IMR-90 (cell line): ENCODE measurements around the gene CTBP2. TPM values are rescaled to one million over a fixed set of nuclear protein-coding genes. Genes with fewer than 3 reads are reported as not detected.

Source experiments
- ATAC-seq: fragments of 200-7000 bp; cut with Tn5 transposase; 2 replicates; pipeline ENCODE4 v1.9.1; 2020; ENCODE audit warnings: low read depth, mild to moderate bottlenecking, moderate library complexity
- BruUV-seq: library from RNA; stranded (reverse); fragments of 400-500 nt; replicated peaks from 2 replicates; lab custom pipeline; 2021; lab: Mats Ljungman, UMichigan
- CTCF ChIA-PET: fragments of 300-600 bp; formaldehyde crosslinking; extraction: SDS; loops from one replicate; lab custom pipeline; 2021; ENCODE audit warnings: antibody characterized with exemption; lab: Yijun Ruan, JAX
- POLR2A ChIA-PET: fragments of 300-600 bp; sonication (Branson Sonifier 250); formaldehyde crosslinking; loops from one replicate; lab custom pipeline; 2022; ENCODE audit warnings: antibody characterized with exemption; ENCODE audit not compliant: unreplicated experiment; lab: Charles Lee
- DNase-seq: peaks from one replicate; pipeline ENCODE4 v3.0.0; 2013
- H2AFZ ChIP-seq: replicated peaks from 2 replicates; pipeline ENCODE3; 2013; ENCODE audit warnings: low read length, mild to moderate bottlenecking; ENCODE audit not compliant: poor library complexity
- H2AK5ac ChIP-seq: 2 replicates; pipeline ENCODE4 v1.6.1; 2013; ENCODE audit warnings: low read depth, low read length, inconsistent platforms
- H2AK9ac ChIP-seq: replicated peaks from 2 replicates; pipeline ENCODE3; 2013; ENCODE audit warnings: mild to moderate bottlenecking, low read depth, low read length, moderate library complexity; ENCODE audit not compliant: poor library complexity
- H2BK120ac ChIP-seq: 2 replicates; pipeline ENCODE4 v1.6.1; 2013; ENCODE audit warnings: low read depth, low read length, inconsistent platforms
- H2BK15ac ChIP-seq: 3 replicates; pipeline ENCODE4 v1.6.1; 2013; ENCODE audit warnings: low read depth, low read length, inconsistent platforms
- H2BK20ac ChIP-seq: 2 replicates; pipeline ENCODE4 v1.6.1; 2013; ENCODE audit warnings: low read depth, mild to moderate bottlenecking, inconsistent platforms, low read length, moderate library complexity
- H2BK5ac ChIP-seq: 2 replicates; pipeline ENCODE4 v1.6.1; 2013; ENCODE audit warnings: mild to moderate bottlenecking, low read depth, low read length, inconsistent platforms; ENCODE audit not compliant: poor library complexity, severe bottlenecking
- H3K14ac ChIP-seq: replicated peaks from 2 replicates; pipeline ENCODE4 v1.6.1; 2013; ENCODE audit warnings: low read depth, low read length, inconsistent platforms
- H3K18ac ChIP-seq: 2 replicates; pipeline ENCODE4 v1.6.1; 2013; ENCODE audit warnings: low read depth, low read length, control low read depth
- H3K23ac ChIP-seq: 2 replicates; pipeline ENCODE4 v1.6.1; 2013; ENCODE audit warnings: low read depth, low read length, inconsistent platforms
- H3K27ac ChIP-seq: 2 replicates; pipeline ENCODE4 v1.5.1; 2013; ENCODE audit warnings: mild to moderate bottlenecking, control low read depth, low read length; ENCODE audit not compliant: insufficient read depth
- H3K27me3 ChIP-seq: 2 replicates; pipeline ENCODE4 v1.6.1; 2013; ENCODE audit warnings: low read length; ENCODE audit not compliant: control insufficient read depth, insufficient read depth
- H3K36me3 ChIP-seq: 2 replicates; pipeline ENCODE4 v1.6.1; 2013; ENCODE audit warnings: low read length, mixed read lengths; ENCODE audit not compliant: control insufficient read depth, insufficient read depth
- H3K4ac ChIP-seq: 2 replicates; pipeline ENCODE4 v1.6.1; 2013; ENCODE audit warnings: low read depth, low read length, inconsistent platforms
- H3K4me1 ChIP-seq: 2 replicates; pipeline ENCODE4 v1.6.1; 2013; ENCODE audit warnings: low read length, mixed read lengths; ENCODE audit not compliant: control insufficient read depth, insufficient read depth
- H3K4me2 ChIP-seq: 2 replicates; pipeline ENCODE4 v1.6.1; 2013; ENCODE audit warnings: low read depth, mild to moderate bottlenecking, control low read depth, low read length, moderate library complexity
- H3K4me3 ChIP-seq: 2 replicates; pipeline ENCODE4 v1.5.1; 2013; ENCODE audit warnings: low read depth, mild to moderate bottlenecking, control low read depth, low read length, moderate library complexity; ENCODE audit not compliant: insufficient read depth
- H3K56ac ChIP-seq: 2 replicates; pipeline ENCODE4 v1.6.1; 2013; ENCODE audit warnings: low read length, inconsistent platforms; ENCODE audit not compliant: insufficient read depth; ENCODE audit errors: extremely low read depth
- H3K79me1 ChIP-seq, 2 experiments: 2 replicates each; pipeline ENCODE4 v1.6.1; 2013; ENCODE audit warnings: low read length in 2 of 2, inconsistent platforms in 1 of 2, low read depth in 1 of 2
- H3K9ac ChIP-seq: 2 replicates; pipeline ENCODE4 v1.6.1; 2013; ENCODE audit warnings: low read depth, low read length, control low read depth
- H3K9me1 ChIP-seq: 2 replicates; pipeline ENCODE4 v1.6.1; 2013; ENCODE audit warnings: low read length, inconsistent platforms; ENCODE audit not compliant: insufficient read depth
- H3K9me3 ChIP-seq: 2 replicates; pipeline ENCODE4 v1.6.1; 2013; ENCODE audit warnings: low read length; ENCODE audit not compliant: control insufficient read depth, insufficient read depth
- H4K20me1 ChIP-seq: 2 replicates; pipeline ENCODE4 v1.6.1; 2013; ENCODE audit warnings: low read length, inconsistent platforms; ENCODE audit not compliant: insufficient read depth
- H4K5ac ChIP-seq: 2 replicates; pipeline ENCODE4 v1.6.1; 2013; ENCODE audit warnings: mild to moderate bottlenecking, low read depth, low read length, control low read depth
- H4K8ac ChIP-seq, 2 experiments: 2 replicates each; pipeline ENCODE4 v1.6.1; 2013; ENCODE audit warnings: low read depth in 2 of 2, low read length in 2 of 2, control low read depth in 1 of 2, inconsistent platforms in 1 of 2
- H4K91ac ChIP-seq: 2 replicates; pipeline ENCODE4 v1.6.1; 2013; ENCODE audit warnings: low read depth, low read length, inconsistent platforms; ENCODE audit not compliant: insufficient read depth
- MAZ ChIP-seq: IDR thresholded peaks from 2 replicates; pipeline ENCODE4 v1.6.1; 2012; ENCODE audit warnings: low read depth, mild to moderate bottlenecking, low read length, improper control_type of control experiment, moderate library complexity, borderline replicate concordance
- RFX5 ChIP-seq: IDR thresholded peaks from 2 replicates; pipeline ENCODE4 v1.8.0; 2012; ENCODE audit warnings: low read depth, mild to moderate bottlenecking, low read length, moderate library complexity
- SMC3 ChIP-seq: fragments of 150-350 bp; IDR thresholded peaks from 2 replicates; pipeline ENCODE4 v1.6.1; 2016; ENCODE audit warnings: low read depth, mild to moderate bottlenecking, antibody characterized with exemption, low read length, moderate library complexity
- WGBS, 2 experiments: methylation state at CpG; one replicate each; pipeline versions ENCODE4 v1.1.5 to v1.1.7; 2013; ENCODE audit warnings: missing lambda C conversion rate in 2 of 2; ENCODE audit not compliant: insufficient read length in 1 of 2; ENCODE audit errors: extremely low coverage in 2 of 2; 5-methylcytosine and 5-hydroxymethylcytosine counted together
- dilution Hi-C: fragments of 300-500 bp; cut with HindIII; formaldehyde crosslinking; loops from one replicate; pipeline ENCODE4 v1.14.3; 2018; ENCODE audit warnings: low sequenced_read_pairs; ENCODE audit not compliant: unreplicated experiment
- in situ Hi-C: fragments of 300-500 bp; cut with MboI; formaldehyde crosslinking; loops from 3 replicates; pipeline ENCODE4 v1.14.3; 2019; ENCODE audit warnings: low sequenced_read_pairs, inconsistent platforms, mixed read lengths
- intact Hi-C: fragments of 100-400 bp; cut with micrococcal nuclease; formaldehyde crosslinking; loops from 2 replicates; pipeline ENCODE4 v1.10.0; 2022
- polyA plus RNA-seq, 3 experiments: library from polyadenylated mRNA; depleted of rRNA; stranded (reverse); fragments of >200 nt; gene quantifications; 2 replicates each; pipeline ENCODE4 v1.2.3, GENCODE V29; 2012; ENCODE audit warnings: low replicate concordance in 1 of 3
- total RNA-seq: library from RNA; depleted of rRNA; stranded (reverse); fragments of >200 nt; gene quantifications from 2 replicates; pipeline ENCODE4 v1.2.3, GENCODE V29; 2012
- TF ChIP-seq, protein P1 (sequence below): fragments of 150-350 bp; IDR thresholded peaks from 2 replicates; pipeline ENCODE4 v1.6.1; 2017; ENCODE audit warnings: mild to moderate bottlenecking, antibody characterized with exemption, low read length, low read depth

The CTBP2 gene
- total and polyA plus RNA-seq, 2 of the 4 experiments (the other 2 are of a cell fraction), result 81.0 to 86.6 TPM

GRCh38 chr10:125093974-125094705 lies 66.2 kb downstream of the CTBP2 start:
- peak overlapping the region; percentile 21 for H2BK5ac ChIP-seq
- H2BK120ac ChIP-seq, result peak overlapping the region; percentile 31
- H4K5ac ChIP-seq, result no peak overlapping the region
- in situ Hi-C loops, result no loop called here
- intact Hi-C loops, result no loop called here
- H3K4me2 ChIP-seq, result no peak overlapping the region
- POLR2A ChIA-PET, result no interaction called here
- no peak overlapping the region for H3K9ac ChIP-seq
- peaks cover 64% of the 10 kb centered on the region for H3K9me1 ChIP-seq
- DNase-seq (no peak), ATAC-seq (no peak)
- no peak overlapping the region for H2BK15ac ChIP-seq
- H2AFZ ChIP-seq, result no peak overlapping the region
- 0 out of 4 replicates have a peak overlapping the region, but pooled peaks have one; percentile 3 to 6 for H4K8ac ChIP-seq
- H2BK20ac ChIP-seq, result peak overlapping the region; percentile 63
- peak overlapping the region; percentile 6 for H3K14ac ChIP-seq
- peaks cover 75% of the 10 kb centered on the region for H4K20me1 ChIP-seq
- peaks cover 44% of the 10 kb centered on the region for H3K4me1 ChIP-seq
- H3K23ac ChIP-seq, result peak overlapping the region; percentile 46; the same call in 1 of the 2 replicates
- peak overlapping the region; percentile 52; the same call in 1 of the 2 replicates for H2AK5ac ChIP-seq
- CTCF ChIA-PET, result no interaction called here
- dilution Hi-C loops, result no loop called here
- H3K4me3 ChIP-seq, result no peak overlapping the region
- 95% methylated on average over 8 of the region's 21 CpGs; no CpG with 5 or more reads in 1 of the 2 experiments for WGBS, 2 experiments
- no peaks in the 10 kb centered on the region for H3K27me3 ChIP-seq
- no peak overlapping the region for H3K18ac ChIP-seq
- H4K91ac ChIP-seq, result peak overlapping the region; percentile 56; the same call in 1 of the 2 replicates
- no peak overlapping the region for H3K56ac ChIP-seq
- H3K27ac ChIP-seq, result peak overlapping the region; percentile 34; the same call in 1 of the 2 replicates
- H3K9me3 ChIP-seq, result no peaks in the 10 kb centered on the region
- TF ChIP-seq MAZ (no peak), RFX5 (no peak), SMC3 (no peak)
- TF ChIP-seq, protein P1, sequence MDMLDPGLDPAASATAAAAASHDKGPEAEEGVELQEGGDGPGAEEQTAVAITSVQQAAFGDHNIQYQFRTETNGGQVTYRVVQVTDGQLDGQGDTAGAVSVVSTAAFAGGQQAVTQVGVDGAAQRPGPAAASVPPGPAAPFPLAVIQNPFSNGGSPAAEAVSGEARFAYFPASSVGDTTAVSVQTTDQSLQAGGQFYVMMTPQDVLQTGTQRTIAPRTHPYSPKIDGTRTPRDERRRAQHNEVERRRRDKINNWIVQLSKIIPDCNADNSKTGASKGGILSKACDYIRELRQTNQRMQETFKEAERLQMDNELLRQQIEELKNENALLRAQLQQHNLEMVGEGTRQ, result no peak
- peaks cover 12% of the 10 kb centered on the region for H3K36me3 ChIP-seq
- H2AK9ac ChIP-seq, result no peak overlapping the region
- H3K4ac ChIP-seq, result peak overlapping the region; percentile 57
- H3K79me1 ChIP-seq, result peaks cover 56 to 89% of the 10 kb centered on the region in 2 experiments
- BruUV-seq, result no TSS peak
